Activated CD4-positive, CD25-positive, alpha-beta regulatory T cell (primary cell): ENCODE measurements around the gene PERCC1.
A peak's percentile ranks its signal among the peaks of the same experiment; 100 is the strongest.

ENCODE experiments used
- DNase-seq, 4 experiments: peaks; one replicate each; lab custom pipeline; 2025; lab: John Stamatoyannopoulos, UW

The PERCC1 gene

GRCh38 chr16:1430759-1431496 lies at the start of gene PERCC1:
TSS of gene PERCC1 (plus strand) at chr16:1431078. CDS start at chr16:1432594, 1,516 bp downstream.
- no peak for DNase-seq

GRCh38 chr16:1381612-1382406 lies 49.1 kb upstream of the PERCC1 start:
- no peak for DNase-seq

- no peak for DNase-seq
These were observed 47.3 kb upstream of the PERCC1 start for GRCh38 chr16:1383556-1383955.

GRCh38 chr16:1385232-1385631 lies 45.6 kb upstream of the PERCC1 start:
- DNase-seq: no peak

GRCh38 chr16:1387331-1387730 lies 43.5 kb upstream of the PERCC1 start:
- DNase-seq: no peak

GRCh38 chr16:1389762-1390161 lies 41.1 kb upstream of the PERCC1 start:
- no peak for DNase-seq

- no peak for DNase-seq
These were observed 40.6 kb upstream of the PERCC1 start for GRCh38 chr16:1390239-1390779.

GRCh38 chr16:1392826-1393225 lies 38.1 kb upstream of the PERCC1 start:
- no peak for DNase-seq

GRCh38 chr16:1393613-1394176 lies 37.2 kb upstream of the PERCC1 start:
- no peak for DNase-seq

GRCh38 chr16:1394367-1394951 lies 36.4 kb upstream of the PERCC1 start:
- DNase-seq: no peak

GRCh38 chr16:1395444-1396031 lies 35.3 kb upstream of the PERCC1 start:
- DNase-seq: no peak

GRCh38 chr16:1397779-1398178 lies 33.1 kb upstream of the PERCC1 start:
- no peak for DNase-seq

GRCh38 chr16:1398351-1398750 lies 32.5 kb upstream of the PERCC1 start:
- DNase-seq: no peak

- no peak for DNase-seq
These were observed 31.9 kb upstream of the PERCC1 start for GRCh38 chr16:1398826-1399581.

- no peak for DNase-seq
These were observed 29.7 kb upstream of the PERCC1 start for GRCh38 chr16:1401061-1401757.

- DNase-seq: no peak
These were observed 29.1 kb upstream of the PERCC1 start for GRCh38 chr16:1401758-1402154.

GRCh38 chr16:1403036-1403435 lies 27.8 kb upstream of the PERCC1 start:
- DNase-seq: no peak

- no peak for DNase-seq
These were observed 27.1 kb upstream of the PERCC1 start for GRCh38 chr16:1403733-1404132.

GRCh38 chr16:1407753-1408152 lies 23.1 kb upstream of the PERCC1 start:
- no peak for DNase-seq

- DNase-seq: peak; percentile 91 to 96 (median 94)
These were observed 22.6 kb upstream of the PERCC1 start for GRCh38 chr16:1408171-1408837.
